WTC11 (cell line): ENCODE measurements around the gene FDXR. TPM values are rescaled to one million over a fixed set of nuclear protein-coding genes. Genes with fewer than 3 reads are reported as not detected.
A peak's percentile ranks its signal among the peaks of the same experiment; 100 is the strongest.

ENCODE experiments used
- ATAC-seq: fragments of 200-7000 bp; cut with Tn5 transposase; 2 replicates; pipeline ENCODE4 v1.10.0; 2021; ENCODE audit warnings: mild to moderate bottlenecking, moderate library complexity
- CTCF ChIA-PET: fragments of 300-600 bp; sonication (Branson Sonifier 250); formaldehyde crosslinking; loops from one replicate; lab custom pipeline; 2021; ENCODE audit warnings: antibody characterized with exemption; lab: Charles Lee
- POLR2A ChIA-PET: fragments of 350-600 bp; sonication (Branson Sonifier 250); formaldehyde crosslinking; loops from one replicate; lab custom pipeline; 2021; ENCODE audit warnings: antibody characterized with exemption; lab: Charles Lee
- DNase-seq: peaks from one replicate; pipeline ENCODE4 v3.0.0; 2021; ENCODE audit warnings: low spot score
- H3K27ac Mint-ChIP-seq: 2 replicates; pipeline ENCODE4 v1.8.0; 2021; ENCODE audit warnings: mixed read lengths
- H3K27me3 Mint-ChIP-seq: 2 replicates; pipeline ENCODE4 v1.8.0; 2021; ENCODE audit warnings: low read depth, mild to moderate bottlenecking, moderate library complexity, mixed read lengths
- H3K36me3 Mint-ChIP-seq: 2 replicates; pipeline ENCODE4 v1.8.0; 2021; ENCODE audit warnings: mixed read lengths
- H3K4me1 Mint-ChIP-seq: 2 replicates; pipeline ENCODE4 v1.8.0; 2022; ENCODE audit warnings: mixed read lengths
- H3K4me3 Mint-ChIP-seq: 2 replicates; pipeline ENCODE4 v1.8.0; 2021; ENCODE audit warnings: mild to moderate bottlenecking, moderate library complexity, mixed read lengths
- H3K9me3 Mint-ChIP-seq: 2 replicates; pipeline ENCODE4 v1.8.0; 2021; ENCODE audit warnings: mixed read lengths
- CREB1 ChIP-seq: sonication (generic); formaldehyde crosslinking; IDR thresholded peaks from 2 replicates; pipeline ENCODE4 v1.8.0; 2023; ENCODE audit warnings: mild to moderate bottlenecking, missing genetic modification reagents
- E2F5 ChIP-seq: sonication (generic); formaldehyde crosslinking; IDR thresholded peaks from 2 replicates; pipeline ENCODE4 v1.8.1; 2022; ENCODE audit warnings: mild to moderate bottlenecking, moderate library complexity, missing genetic modification reagents
- GTF2I ChIP-seq: fragments of 250-450 bp; sonication (Bioruptor Pico); conservative IDR thresholded peaks from 2 replicates; pipeline ENCODE4 v1.4.0; 2021; ENCODE audit warnings: mild to moderate bottlenecking
- MXD4 ChIP-seq: fragments of 250-450 bp; sonication (Bioruptor Pico); IDR thresholded peaks from 2 replicates; pipeline ENCODE4 v1.8.0; 2021; ENCODE audit warnings: mild to moderate bottlenecking, moderate library complexity, borderline replicate concordance
- PRDM15 ChIP-seq: sonication (generic); formaldehyde crosslinking; IDR thresholded peaks from 2 replicates; pipeline ENCODE4 v1.8.0; 2022; ENCODE audit warnings: missing genetic modification reagents
- RELA ChIP-seq: sonication (generic); formaldehyde crosslinking; IDR thresholded peaks from 2 replicates; pipeline ENCODE4 v1.8.1; 2022; ENCODE audit warnings: missing genetic modification reagents, mild to moderate bottlenecking, borderline replicate concordance
- ZNF416 ChIP-seq: fragments of 250-450 bp; sonication (Bioruptor Pico); IDR thresholded peaks from 2 replicates; pipeline ENCODE4 v1.9.0; 2021; ENCODE audit warnings: mild to moderate bottlenecking, inconsistent platforms
- total RNA-seq: library from RNA; stranded (reverse); gene quantifications from 3 replicates; pipeline ENCODE4 v1.2.3, GENCODE V29; 2021
- TF ChIP-seq, protein P1 (sequence below): fragments of 250-450 bp; sonication (Bioruptor Pico); IDR thresholded peaks from 2 replicates; pipeline ENCODE4 v1.9.0; 2021; ENCODE audit warnings: mild to moderate bottlenecking
- TF ChIP-seq, protein P2 (sequence below): sonication (generic); formaldehyde crosslinking; IDR thresholded peaks from 2 replicates; pipeline ENCODE4 v1.8.1; 2023; ENCODE audit warnings: mild to moderate bottlenecking, moderate library complexity, missing genetic modification reagents
- TF ChIP-seq, protein P3 (sequence below): sonication (generic); formaldehyde crosslinking; IDR thresholded peaks from 2 replicates; pipeline ENCODE4 v1.8.1; 2022; ENCODE audit warnings: low read depth, missing genetic modification reagents, borderline replicate concordance
- TF ChIP-seq, protein P4 (sequence below): sonication (generic); formaldehyde crosslinking; IDR thresholded peaks from 2 replicates; pipeline ENCODE4 v1.8.0; 2023; ENCODE audit warnings: missing genetic modification reagents, mild to moderate bottlenecking, borderline replicate concordance
- TF ChIP-seq, protein P5 (sequence below): sonication (generic); formaldehyde crosslinking; conservative IDR thresholded peaks from 2 replicates; pipeline ENCODE4 v1.8.1; 2023; ENCODE audit warnings: mild to moderate bottlenecking, low read depth, missing genetic modification reagents, moderate library complexity

The FDXR gene
- total RNA-seq, 1 experiment from 2014 or later = 52.8 TPM

DNA sequence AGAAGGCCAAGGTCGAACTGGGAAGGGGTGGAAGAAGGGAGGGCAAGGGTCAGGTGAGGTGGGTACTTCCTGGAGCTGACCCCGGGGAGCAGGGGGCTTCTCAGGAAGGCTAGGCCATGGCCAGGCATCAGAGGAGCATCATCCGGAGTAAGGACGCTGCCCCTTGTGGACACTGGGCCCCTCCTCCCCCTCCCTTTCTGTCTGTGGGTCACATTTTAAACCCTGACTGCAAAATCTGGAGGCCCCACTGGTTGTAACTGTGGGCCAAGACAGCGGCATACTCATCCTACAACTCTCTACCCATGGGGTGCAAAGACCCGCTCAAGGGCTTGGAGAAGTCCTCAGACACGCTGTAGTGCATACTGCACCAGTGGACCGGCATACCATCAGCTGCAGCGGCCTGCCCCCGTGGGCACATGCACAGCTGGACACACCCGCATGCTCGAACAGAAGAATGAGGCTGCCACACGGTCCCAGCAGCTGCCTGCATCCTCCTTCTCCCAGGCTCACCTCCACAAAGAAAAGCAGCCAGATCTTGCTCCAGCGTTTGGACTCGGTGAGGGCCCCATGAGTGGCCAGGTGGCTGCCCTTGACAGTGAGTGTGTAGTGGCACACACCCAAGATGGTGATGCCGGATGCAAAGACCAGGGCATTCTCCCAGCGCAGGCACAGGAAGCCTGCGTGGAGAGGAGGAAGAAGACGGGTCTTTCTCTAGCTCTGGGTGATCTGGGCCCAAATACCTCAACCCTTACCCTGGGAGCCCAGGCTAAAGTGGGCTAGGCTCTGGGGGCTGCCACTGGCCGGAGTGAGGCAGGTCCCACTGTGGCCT, 19.4 kb upstream of the FDXR start:
- H3K9me3 Mint-ChIP-seq = no peaks in the 10 kb centered on the region
- peak overlapping the region; percentile 66 for H3K4me3 Mint-ChIP-seq
- no peak overlapping the region for H3K27ac Mint-ChIP-seq
- ChIA-PET CTCF (interaction anchor here (0.5 to 2.8 kb wide), 8 partner anchors 11 to 69 kb away, joined by 3 to 12 read pairs (median 4); partner anchors contain the start of genes FDXR and OTOP2), POLR2A (no interaction called here)
- no peak for DNase-seq
- peaks cover 10% of the 10 kb centered on the region for H3K4me1 Mint-ChIP-seq
- TF ChIP-seq RELA (CRISPR knock-in tag) (no peak), PRDM15 (no peak), ZNF416 (CRISPR knock-in tag) (no peak)
- TF ChIP-seq, protein P1, sequence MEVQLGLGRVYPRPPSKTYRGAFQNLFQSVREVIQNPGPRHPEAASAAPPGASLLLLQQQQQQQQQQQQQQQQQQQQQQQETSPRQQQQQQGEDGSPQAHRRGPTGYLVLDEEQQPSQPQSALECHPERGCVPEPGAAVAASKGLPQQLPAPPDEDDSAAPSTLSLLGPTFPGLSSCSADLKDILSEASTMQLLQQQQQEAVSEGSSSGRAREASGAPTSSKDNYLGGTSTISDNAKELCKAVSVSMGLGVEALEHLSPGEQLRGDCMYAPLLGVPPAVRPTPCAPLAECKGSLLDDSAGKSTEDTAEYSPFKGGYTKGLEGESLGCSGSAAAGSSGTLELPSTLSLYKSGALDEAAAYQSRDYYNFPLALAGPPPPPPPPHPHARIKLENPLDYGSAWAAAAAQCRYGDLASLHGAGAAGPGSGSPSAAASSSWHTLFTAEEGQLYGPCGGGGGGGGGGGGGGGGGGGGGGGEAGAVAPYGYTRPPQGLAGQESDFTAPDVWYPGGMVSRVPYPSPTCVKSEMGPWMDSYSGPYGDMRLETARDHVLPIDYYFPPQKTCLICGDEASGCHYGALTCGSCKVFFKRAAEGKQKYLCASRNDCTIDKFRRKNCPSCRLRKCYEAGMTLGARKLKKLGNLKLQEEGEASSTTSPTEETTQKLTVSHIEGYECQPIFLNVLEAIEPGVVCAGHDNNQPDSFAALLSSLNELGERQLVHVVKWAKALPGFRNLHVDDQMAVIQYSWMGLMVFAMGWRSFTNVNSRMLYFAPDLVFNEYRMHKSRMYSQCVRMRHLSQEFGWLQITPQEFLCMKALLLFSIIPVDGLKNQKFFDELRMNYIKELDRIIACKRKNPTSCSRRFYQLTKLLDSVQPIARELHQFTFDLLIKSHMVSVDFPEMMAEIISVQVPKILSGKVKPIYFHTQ (CRISPR knock-in tag) = no peak
- H3K27me3 Mint-ChIP-seq = peaks cover 69% of the 10 kb centered on the region
- ATAC-seq = no peak
- H3K36me3 Mint-ChIP-seq = no peaks in the 10 kb centered on the region

GRCh38 chr17:74890554-74890953, 17.8 kb upstream of the FDXR start:
- no peaks in the 10 kb centered on the region for H3K36me3 Mint-ChIP-seq
- H3K4me1 Mint-ChIP-seq = peaks cover 10% of the 10 kb centered on the region
- no peak for DNase-seq
- peaks cover 57% of the 10 kb centered on the region for H3K27me3 Mint-ChIP-seq
- ATAC-seq = no peak
- H3K4me3 Mint-ChIP-seq = no peak overlapping the region
- POLR2A ChIA-PET = no interaction called here
- no peak overlapping the region for H3K27ac Mint-ChIP-seq
- peaks cover 3% of the 10 kb centered on the region; the same call in 1 of the 2 replicates for H3K9me3 Mint-ChIP-seq
- CTCF ChIA-PET = interaction anchor here (1.5 to 2.8 kb wide), 3 partner anchors 18 to 28 kb away, joined by 3 to 7 read pairs (median 4); partner anchors contain the start of gene FDXR
- TF ChIP-seq, protein P2, sequence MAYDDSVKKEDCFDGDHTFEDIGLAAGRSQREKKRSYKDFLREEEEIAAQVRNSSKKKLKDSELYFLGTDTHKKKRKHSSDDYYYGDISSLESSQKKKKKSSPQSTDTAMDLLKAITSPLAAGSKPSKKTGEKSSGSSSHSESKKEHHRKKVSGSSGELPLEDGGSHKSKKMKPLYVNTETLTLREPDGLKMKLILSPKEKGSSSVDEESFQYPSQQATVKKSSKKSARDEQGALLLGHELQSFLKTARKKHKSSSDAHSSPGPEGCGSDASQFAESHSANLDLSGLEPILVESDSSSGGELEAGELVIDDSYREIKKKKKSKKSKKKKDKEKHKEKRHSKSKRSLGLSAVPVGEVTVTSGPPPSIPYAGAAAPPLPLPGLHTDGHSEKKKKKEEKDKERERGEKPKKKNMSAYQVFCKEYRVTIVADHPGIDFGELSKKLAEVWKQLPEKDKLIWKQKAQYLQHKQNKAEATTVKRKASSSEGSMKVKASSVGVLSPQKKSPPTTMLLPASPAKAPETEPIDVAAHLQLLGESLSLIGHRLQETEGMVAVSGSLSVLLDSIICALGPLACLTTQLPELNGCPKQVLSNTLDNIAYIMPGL (CRISPR knock-in tag) = no peak
- TF ChIP-seq, protein P3, sequence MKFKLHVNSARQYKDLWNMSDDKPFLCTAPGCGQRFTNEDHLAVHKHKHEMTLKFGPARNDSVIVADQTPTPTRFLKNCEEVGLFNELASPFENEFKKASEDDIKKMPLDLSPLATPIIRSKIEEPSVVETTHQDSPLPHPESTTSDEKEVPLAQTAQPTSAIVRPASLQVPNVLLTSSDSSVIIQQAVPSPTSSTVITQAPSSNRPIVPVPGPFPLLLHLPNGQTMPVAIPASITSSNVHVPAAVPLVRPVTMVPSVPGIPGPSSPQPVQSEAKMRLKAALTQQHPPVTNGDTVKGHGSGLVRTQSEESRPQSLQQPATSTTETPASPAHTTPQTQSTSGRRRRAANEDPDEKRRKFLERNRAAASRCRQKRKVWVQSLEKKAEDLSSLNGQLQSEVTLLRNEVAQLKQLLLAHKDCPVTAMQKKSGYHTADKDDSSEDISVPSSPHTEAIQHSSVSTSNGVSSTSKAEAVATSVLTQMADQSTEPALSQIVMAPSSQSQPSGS (CRISPR knock-in tag) = no peak
- TF ChIP-seq GTF2I (CRISPR knock-in tag) (no peak), E2F5 (no peak), MXD4 (CRISPR knock-in tag) (no peak), RELA (CRISPR knock-in tag) (no peak), CREB1 (CRISPR knock-in tag) (no peak)
- TF ChIP-seq, protein P4, sequence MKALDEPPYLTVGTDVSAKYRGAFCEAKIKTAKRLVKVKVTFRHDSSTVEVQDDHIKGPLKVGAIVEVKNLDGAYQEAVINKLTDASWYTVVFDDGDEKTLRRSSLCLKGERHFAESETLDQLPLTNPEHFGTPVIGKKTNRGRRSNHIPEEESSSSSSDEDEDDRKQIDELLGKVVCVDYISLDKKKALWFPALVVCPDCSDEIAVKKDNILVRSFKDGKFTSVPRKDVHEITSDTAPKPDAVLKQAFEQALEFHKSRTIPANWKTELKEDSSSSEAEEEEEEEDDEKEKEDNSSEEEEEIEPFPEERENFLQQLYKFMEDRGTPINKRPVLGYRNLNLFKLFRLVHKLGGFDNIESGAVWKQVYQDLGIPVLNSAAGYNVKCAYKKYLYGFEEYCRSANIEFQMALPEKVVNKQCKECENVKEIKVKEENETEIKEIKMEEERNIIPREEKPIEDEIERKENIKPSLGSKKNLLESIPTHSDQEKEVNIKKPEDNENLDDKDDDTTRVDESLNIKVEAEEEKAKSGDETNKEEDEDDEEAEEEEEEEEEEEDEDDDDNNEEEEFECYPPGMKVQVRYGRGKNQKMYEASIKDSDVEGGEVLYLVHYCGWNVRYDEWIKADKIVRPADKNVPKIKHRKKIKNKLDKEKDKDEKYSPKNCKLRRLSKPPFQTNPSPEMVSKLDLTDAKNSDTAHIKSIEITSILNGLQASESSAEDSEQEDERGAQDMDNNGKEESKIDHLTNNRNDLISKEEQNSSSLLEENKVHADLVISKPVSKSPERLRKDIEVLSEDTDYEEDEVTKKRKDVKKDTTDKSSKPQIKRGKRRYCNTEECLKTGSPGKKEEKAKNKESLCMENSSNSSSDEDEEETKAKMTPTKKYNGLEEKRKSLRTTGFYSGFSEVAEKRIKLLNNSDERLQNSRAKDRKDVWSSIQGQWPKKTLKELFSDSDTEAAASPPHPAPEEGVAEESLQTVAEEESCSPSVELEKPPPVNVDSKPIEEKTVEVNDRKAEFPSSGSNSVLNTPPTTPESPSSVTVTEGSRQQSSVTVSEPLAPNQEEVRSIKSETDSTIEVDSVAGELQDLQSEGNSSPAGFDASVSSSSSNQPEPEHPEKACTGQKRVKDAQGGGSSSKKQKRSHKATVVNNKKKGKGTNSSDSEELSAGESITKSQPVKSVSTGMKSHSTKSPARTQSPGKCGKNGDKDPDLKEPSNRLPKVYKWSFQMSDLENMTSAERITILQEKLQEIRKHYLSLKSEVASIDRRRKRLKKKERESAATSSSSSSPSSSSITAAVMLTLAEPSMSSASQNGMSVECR (CRISPR knock-in tag) = no peak
- TF ChIP-seq, protein P5, sequence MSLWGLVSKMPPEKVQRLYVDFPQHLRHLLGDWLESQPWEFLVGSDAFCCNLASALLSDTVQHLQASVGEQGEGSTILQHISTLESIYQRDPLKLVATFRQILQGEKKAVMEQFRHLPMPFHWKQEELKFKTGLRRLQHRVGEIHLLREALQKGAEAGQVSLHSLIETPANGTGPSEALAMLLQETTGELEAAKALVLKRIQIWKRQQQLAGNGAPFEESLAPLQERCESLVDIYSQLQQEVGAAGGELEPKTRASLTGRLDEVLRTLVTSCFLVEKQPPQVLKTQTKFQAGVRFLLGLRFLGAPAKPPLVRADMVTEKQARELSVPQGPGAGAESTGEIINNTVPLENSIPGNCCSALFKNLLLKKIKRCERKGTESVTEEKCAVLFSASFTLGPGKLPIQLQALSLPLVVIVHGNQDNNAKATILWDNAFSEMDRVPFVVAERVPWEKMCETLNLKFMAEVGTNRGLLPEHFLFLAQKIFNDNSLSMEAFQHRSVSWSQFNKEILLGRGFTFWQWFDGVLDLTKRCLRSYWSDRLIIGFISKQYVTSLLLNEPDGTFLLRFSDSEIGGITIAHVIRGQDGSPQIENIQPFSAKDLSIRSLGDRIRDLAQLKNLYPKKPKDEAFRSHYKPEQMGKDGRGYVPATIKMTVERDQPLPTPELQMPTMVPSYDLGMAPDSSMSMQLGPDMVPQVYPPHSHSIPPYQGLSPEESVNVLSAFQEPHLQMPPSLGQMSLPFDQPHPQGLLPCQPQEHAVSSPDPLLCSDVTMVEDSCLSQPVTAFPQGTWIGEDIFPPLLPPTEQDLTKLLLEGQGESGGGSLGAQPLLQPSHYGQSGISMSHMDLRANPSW (CRISPR knock-in tag) = no peak
